Caco-2 (cell line): Measurements from ENCODE around the gene RNF123. TPM values are rescaled to one million over a fixed set of nuclear protein-coding genes. Genes with fewer than 3 reads are reported as not detected.

ENCODE experiments used
- BruUV-seq: library from RNA; stranded (reverse); fragments of 400-500 nt; replicated peaks from 2 replicates; lab custom pipeline; 2021; lab: Mats Ljungman, UMichigan
- CTCF ChIA-PET: fragments of 300-600 bp; sonication (Branson Sonifier 250); formaldehyde crosslinking; loops from one replicate; lab custom pipeline; 2022; ENCODE audit warnings: antibody characterized with exemption; lab: Charles Lee
- POLR2A ChIA-PET: fragments of 300-600 bp; sonication (Branson Sonifier 250); formaldehyde crosslinking; loops from one replicate; lab custom pipeline; 2022; ENCODE audit warnings: antibody characterized with exemption; lab: Charles Lee
- DNase-seq, 2 experiments: peaks; one replicate each; pipeline versions ENCODE4 v3.0.0 to v3.0.0-alpha.2; 2020 to 2022
- H3K27me3 ChIP-seq: replicated peaks from 2 replicates; pipeline ENCODE4 v1.6.0; 2011; ENCODE audit warnings: low read length; ENCODE audit not compliant: control insufficient read depth, insufficient read depth
- H3K36me3 ChIP-seq: 2 replicates; pipeline ENCODE4 v1.5.1; 2011; ENCODE audit warnings: low read length; ENCODE audit not compliant: control insufficient read depth, insufficient read depth
- H3K4me1 ChIP-seq: fragments of 250-450 bp; sonication (Bioruptor Pico); 2 replicates; pipeline ENCODE4 v1.5.1; 2020; ENCODE audit warnings: mild to moderate bottlenecking
- H3K4me3 ChIP-seq: 2 replicates; pipeline ENCODE4 v1.5.1; 2011; ENCODE audit warnings: low read depth, mild to moderate bottlenecking, control low read depth, low read length
- H3K9me3 ChIP-seq: fragments of 250-450 bp; sonication (Bioruptor Pico); 2 replicates; pipeline ENCODE4 v1.5.1; 2020; ENCODE audit warnings: mild to moderate bottlenecking, moderate library complexity
- H3K27ac Mint-ChIP-seq: one replicate; pipeline ENCODE4 v1.8.0; 2022; ENCODE audit warnings: mixed read lengths; ENCODE audit not compliant: unreplicated experiment
- H3K27me3 Mint-ChIP-seq: one replicate; pipeline ENCODE4 v1.8.0; 2022; ENCODE audit warnings: mixed read lengths; ENCODE audit not compliant: insufficient read depth, unreplicated experiment
- H3K36me3 Mint-ChIP-seq: one replicate; pipeline ENCODE4 v1.8.0; 2022; ENCODE audit warnings: mild to moderate bottlenecking, mixed read lengths; ENCODE audit not compliant: insufficient read depth, unreplicated experiment
- H3K4me1 Mint-ChIP-seq: one replicate; pipeline ENCODE4 v1.8.0; 2022; ENCODE audit warnings: low read depth, mixed read lengths; ENCODE audit not compliant: unreplicated experiment
- H3K4me3 Mint-ChIP-seq: one replicate; pipeline ENCODE4 v1.8.0; 2022; ENCODE audit warnings: mild to moderate bottlenecking, moderate library complexity, mixed read lengths; ENCODE audit not compliant: unreplicated experiment
- H3K9me3 Mint-ChIP-seq: one replicate; pipeline ENCODE4 v1.8.0; 2022; ENCODE audit warnings: mixed read lengths; ENCODE audit not compliant: unreplicated experiment
- CTCF ChIP-seq, 2 experiments: fragments of 200-600 bp in 1 of 2; IDR thresholded peaks; 1 replicate in 1 of 2; 2 replicates in 1 of 2; pipeline versions ENCODE4 v1.5.1 to v1.8.0; 2011 to 2022; ENCODE audit warnings: antibody characterized with exemption in 1 of 2, control low read depth in 1 of 2, inconsistent platforms in 1 of 2, low read depth in 1 of 2, low read length in 1 of 2, mild to moderate bottlenecking in 1 of 2, moderate library complexity in 1 of 2; ENCODE audit not compliant: insufficient read depth in 1 of 2, severe bottlenecking in 1 of 2, unreplicated experiment in 1 of 2
- intact Hi-C: fragments of 100-400 bp; cut with micrococcal nuclease; formaldehyde crosslinking; loops from one replicate; pipeline ENCODE4 v1.10.0; 2022; ENCODE audit not compliant: unreplicated experiment
- total RNA-seq: library from RNA; stranded (reverse); gene quantifications from 2 replicates; pipeline ENCODE4 v1.2.3, GENCODE V29; 2022

RNF123 gene
- total RNA-seq, 1 experiment from 2014 or later = 45.2 TPM

- Histone ChIP-seq H3K36me3 (no peaks in the 10 kb centered on the region), H3K4me3 (no peak overlapping the region), H3K9me3 (no peaks in the 10 kb centered on the region), H3K27me3 (no peaks in the 10 kb centered on the region), H3K4me1 (peaks cover 28% of the 10 kb centered on the region)
- peak; percentile 43 to 59 for DNase-seq
- no peak overlapping the region for H3K4me3 Mint-ChIP-seq
- POLR2A ChIA-PET = no interaction called here
- intact Hi-C loops = no loop called here
- no peak overlapping the region for H3K27ac Mint-ChIP-seq
- peaks cover 35% of the 10 kb centered on the region for H3K4me1 Mint-ChIP-seq
- BruUV-seq = no TSS peak
- no peaks in the 10 kb centered on the region for H3K27me3 Mint-ChIP-seq
- H3K9me3 Mint-ChIP-seq = no peaks in the 10 kb centered on the region
- TF ChIP-seq CTCF (IDR thresholded peaks at IDR 0.05; ENCODE audit: insufficient read depth in 1 of 2, low read depth in 1 of 2, low read length in 1 of 2, severe bottlenecking in 1 of 2, unreplicated experiment in 1 of 2) = no peak
- peaks cover 13% of the 10 kb centered on the region for H3K36me3 Mint-ChIP-seq
- CTCF ChIA-PET = interaction anchor here (1.8 kb wide), 1 partner anchor 129 kb away, joined by 20 read pairs; no protein-coding TSS in a partner anchor
Measured at GRCh38 chr3:49668414-49668797, 21.0 kb upstream of the RNF123 start.

- no peaks in the 10 kb centered on the region for H3K27me3 Mint-ChIP-seq
- POLR2A ChIA-PET = no interaction called here
- H3K4me3 Mint-ChIP-seq = peak overlapping the region; percentile 34
- TF ChIP-seq CTCF (IDR thresholded peaks at IDR 0.05; ENCODE audit: insufficient read depth in 1 of 2, low read depth in 1 of 2, low read length in 1 of 2, severe bottlenecking in 1 of 2, unreplicated experiment in 1 of 2) = no peak
- no peak overlapping the region for H3K27ac Mint-ChIP-seq
- intact Hi-C loops = no loop called here
- Histone ChIP-seq H3K4me3 (no peak overlapping the region), H3K9me3 (no peaks in the 10 kb centered on the region), H3K4me1 (peaks cover 28% of the 10 kb centered on the region), H3K36me3 (no peaks in the 10 kb centered on the region), H3K27me3 (no peaks in the 10 kb centered on the region)
- H3K36me3 Mint-ChIP-seq = peaks cover 18% of the 10 kb centered on the region
- H3K9me3 Mint-ChIP-seq = no peaks in the 10 kb centered on the region
- no TSS peak for BruUV-seq
- CTCF ChIA-PET = interaction anchor here (1.8 kb wide), 1 partner anchor 129 kb away, joined by 20 read pairs; no protein-coding TSS in a partner anchor
- peaks cover 35% of the 10 kb centered on the region for H3K4me1 Mint-ChIP-seq
- DNase-seq = no peak
Measured at GRCh38 chr3:49668861-49669260, 20.5 kb upstream of the RNF123 start.

- POLR2A ChIA-PET = interaction anchor here (0.8 kb wide), 1 partner anchor 129 kb away, joined by 3 read pairs; no protein-coding TSS in a partner anchor
Measured at GRCh38 chr3:49669352-49669751, 20.0 kb upstream of the RNF123 start.

More at GRCh38 chr3:49669352-49669751, 20.0 kb upstream of the RNF123 start:
- no peak for DNase-seq
- Histone ChIP-seq H3K9me3 (no peaks in the 10 kb centered on the region), H3K4me3 (no peak overlapping the region), H3K36me3 (no peaks in the 10 kb centered on the region), H3K4me1 (peaks cover 28% of the 10 kb centered on the region), H3K27me3 (no peaks in the 10 kb centered on the region)
- CTCF ChIA-PET = interaction anchor here (1.8 kb wide), 1 partner anchor 130 kb away, joined by 20 read pairs; no protein-coding TSS in a partner anchor
- Mint-ChIP-seq H3K4me3 (no peak overlapping the region), H3K36me3 (peaks cover 23% of the 10 kb centered on the region), H3K4me1 (peaks cover 35% of the 10 kb centered on the region), H3K27me3 (no peaks in the 10 kb centered on the region), H3K9me3 (no peaks in the 10 kb centered on the region), H3K27ac (no peak overlapping the region)
- intact Hi-C loops = no loop called here
- no TSS peak for BruUV-seq
- TF ChIP-seq CTCF (IDR thresholded peaks at IDR 0.05; ENCODE audit: insufficient read depth in 1 of 2, low read depth in 1 of 2, low read length in 1 of 2, severe bottlenecking in 1 of 2, unreplicated experiment in 1 of 2) = no peak
